ENCODE measurements around the gene SRRM4.

Gene SRRM4

DNA sequence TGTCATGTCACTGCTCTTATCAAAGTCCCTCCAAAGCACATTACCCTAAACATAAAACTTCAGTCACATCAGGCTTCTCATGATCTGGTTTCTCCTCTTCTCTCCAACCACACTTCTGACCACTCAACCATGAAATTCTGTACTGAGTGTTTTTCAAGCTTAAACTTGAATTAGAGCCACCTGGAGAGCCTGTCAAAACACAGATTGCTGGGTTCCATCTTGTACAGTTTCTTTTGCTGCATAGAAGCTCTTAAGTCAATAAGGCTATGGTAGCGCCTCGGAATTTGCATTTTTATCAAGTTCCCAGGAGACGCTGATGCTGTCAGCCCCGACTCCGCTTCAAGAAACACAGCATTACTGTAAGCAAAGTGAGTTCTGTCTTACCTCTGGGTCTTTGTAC is 16.4 kb upstream of the SRRM4 start:
- DNase-seq (ENCODE audit: low read depth in 1 of 2, low spot score in 1 of 2): no peak
- no peak for TF ChIP-seq POLR2AphosphoS5 (IDR thresholded peaks at IDR 0.05; ENCODE audit: low read depth)
- no peak for TF ChIP-seq GABPA (IDR thresholded peaks at IDR 0.05; ENCODE audit: low read depth)
- TF ChIP-seq SPI1 (IDR thresholded peaks at IDR 0.05; ENCODE audit: borderline replicate concordance, low read depth): no peak
- TF ChIP-seq, protein P1, sequence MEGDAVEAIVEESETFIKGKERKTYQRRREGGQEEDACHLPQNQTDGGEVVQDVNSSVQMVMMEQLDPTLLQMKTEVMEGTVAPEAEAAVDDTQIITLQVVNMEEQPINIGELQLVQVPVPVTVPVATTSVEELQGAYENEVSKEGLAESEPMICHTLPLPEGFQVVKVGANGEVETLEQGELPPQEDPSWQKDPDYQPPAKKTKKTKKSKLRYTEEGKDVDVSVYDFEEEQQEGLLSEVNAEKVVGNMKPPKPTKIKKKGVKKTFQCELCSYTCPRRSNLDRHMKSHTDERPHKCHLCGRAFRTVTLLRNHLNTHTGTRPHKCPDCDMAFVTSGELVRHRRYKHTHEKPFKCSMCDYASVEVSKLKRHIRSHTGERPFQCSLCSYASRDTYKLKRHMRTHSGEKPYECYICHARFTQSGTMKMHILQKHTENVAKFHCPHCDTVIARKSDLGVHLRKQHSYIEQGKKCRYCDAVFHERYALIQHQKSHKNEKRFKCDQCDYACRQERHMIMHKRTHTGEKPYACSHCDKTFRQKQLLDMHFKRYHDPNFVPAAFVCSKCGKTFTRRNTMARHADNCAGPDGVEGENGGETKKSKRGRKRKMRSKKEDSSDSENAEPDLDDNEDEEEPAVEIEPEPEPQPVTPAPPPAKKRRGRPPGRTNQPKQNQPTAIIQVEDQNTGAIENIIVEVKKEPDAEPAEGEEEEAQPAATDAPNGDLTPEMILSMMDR (IDR thresholded peaks at IDR 0.05; ENCODE audit: insufficient read depth, low read length): no peak
- TF ChIP-seq, protein P2, sequence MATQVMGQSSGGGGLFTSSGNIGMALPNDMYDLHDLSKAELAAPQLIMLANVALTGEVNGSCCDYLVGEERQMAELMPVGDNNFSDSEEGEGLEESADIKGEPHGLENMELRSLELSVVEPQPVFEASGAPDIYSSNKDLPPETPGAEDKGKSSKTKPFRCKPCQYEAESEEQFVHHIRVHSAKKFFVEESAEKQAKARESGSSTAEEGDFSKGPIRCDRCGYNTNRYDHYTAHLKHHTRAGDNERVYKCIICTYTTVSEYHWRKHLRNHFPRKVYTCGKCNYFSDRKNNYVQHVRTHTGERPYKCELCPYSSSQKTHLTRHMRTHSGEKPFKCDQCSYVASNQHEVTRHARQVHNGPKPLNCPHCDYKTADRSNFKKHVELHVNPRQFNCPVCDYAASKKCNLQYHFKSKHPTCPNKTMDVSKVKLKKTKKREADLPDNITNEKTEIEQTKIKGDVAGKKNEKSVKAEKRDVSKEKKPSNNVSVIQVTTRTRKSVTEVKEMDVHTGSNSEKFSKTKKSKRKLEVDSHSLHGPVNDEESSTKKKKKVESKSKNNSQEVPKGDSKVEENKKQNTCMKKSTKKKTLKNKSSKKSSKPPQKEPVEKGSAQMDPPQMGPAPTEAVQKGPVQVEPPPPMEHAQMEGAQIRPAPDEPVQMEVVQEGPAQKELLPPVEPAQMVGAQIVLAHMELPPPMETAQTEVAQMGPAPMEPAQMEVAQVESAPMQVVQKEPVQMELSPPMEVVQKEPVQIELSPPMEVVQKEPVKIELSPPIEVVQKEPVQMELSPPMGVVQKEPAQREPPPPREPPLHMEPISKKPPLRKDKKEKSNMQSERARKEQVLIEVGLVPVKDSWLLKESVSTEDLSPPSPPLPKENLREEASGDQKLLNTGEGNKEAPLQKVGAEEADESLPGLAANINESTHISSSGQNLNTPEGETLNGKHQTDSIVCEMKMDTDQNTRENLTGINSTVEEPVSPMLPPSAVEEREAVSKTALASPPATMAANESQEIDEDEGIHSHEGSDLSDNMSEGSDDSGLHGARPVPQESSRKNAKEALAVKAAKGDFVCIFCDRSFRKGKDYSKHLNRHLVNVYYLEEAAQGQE (IDR thresholded peaks at IDR 0.05; ENCODE audit: insufficient replicate concordance, low read depth): no peak
- no peak overlapping the region for H3K27ac ChIP-seq (replicated peaks)

DNA sequence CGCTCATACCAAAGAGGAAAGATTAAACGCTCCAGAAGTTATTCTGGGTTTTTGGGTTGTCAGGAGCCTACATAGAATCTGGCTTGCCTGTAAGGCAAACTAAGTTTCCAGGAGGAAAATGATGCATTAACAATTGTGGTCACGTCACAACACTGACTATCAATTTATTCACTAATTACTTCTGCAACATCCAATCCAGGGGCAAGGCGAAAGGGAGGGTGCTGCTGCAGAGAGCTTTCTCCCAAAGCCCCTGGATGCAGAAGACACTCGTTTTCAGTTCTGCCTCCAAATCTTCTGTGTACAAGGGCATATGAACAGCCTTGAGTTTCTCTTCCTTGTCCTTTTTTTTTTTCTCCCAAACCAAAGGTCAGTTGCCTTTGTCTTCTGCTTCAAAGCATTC is 10.5 kb upstream of the SRRM4 start:
- H3K27me3 ChIP-seq (ENCODE audit: insufficient read depth, poor library complexity, severe bottlenecking): no peaks in the 10 kb centered on the region
- TF ChIP-seq POLR2AphosphoS5 (IDR thresholded peaks at IDR 0.05; ENCODE audit: low read depth) (no peak), GABPA (IDR thresholded peaks at IDR 0.05; ENCODE audit: low read depth) (no peak), SPI1 (IDR thresholded peaks at IDR 0.05; ENCODE audit: borderline replicate concordance, low read depth) (no peak)
- TF ChIP-seq, protein P1 (IDR thresholded peaks at IDR 0.05; ENCODE audit: insufficient read depth, low read length): no peak
- TF ChIP-seq, protein P2 (IDR thresholded peaks at IDR 0.05; ENCODE audit: insufficient replicate concordance, low read depth): no peak
- DNase-seq (ENCODE audit: low read depth in 1 of 2, low spot score in 1 of 2): no peak
- H3K4me3 ChIP-seq (replicated peaks; ENCODE audit: insufficient read depth, low read length): no peak overlapping the region
- H3K27ac ChIP-seq (replicated peaks): no peak overlapping the region

More for the DNA sequence above, 16.4 kb upstream of the SRRM4 start:
- no peaks in the 10 kb centered on the region for H3K27me3 ChIP-seq (ENCODE audit: insufficient read depth, poor library complexity, severe bottlenecking)
- H3K4me3 ChIP-seq (replicated peaks; ENCODE audit: insufficient read depth, low read length): no peak overlapping the region

DNA sequence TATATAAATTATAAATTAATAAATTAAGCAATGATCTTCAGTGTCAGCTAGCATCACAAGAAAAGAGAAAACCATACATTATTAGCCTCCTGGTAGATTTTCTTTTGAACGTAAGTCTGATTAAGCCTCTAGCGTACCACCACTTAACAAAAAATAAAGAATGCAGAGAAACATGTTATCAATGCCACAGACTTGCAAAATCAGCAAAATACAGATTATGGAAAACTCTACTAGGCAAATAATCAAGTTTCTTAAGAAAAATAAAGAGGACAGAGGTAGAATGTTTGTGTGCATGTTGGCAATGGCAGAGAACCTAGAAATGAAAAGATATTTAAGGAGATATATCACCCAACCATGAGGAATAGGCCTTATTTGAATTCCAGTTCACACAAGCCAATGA is 8.4 kb upstream of the SRRM4 start:
- H3K27me3 ChIP-seq (ENCODE audit: insufficient read depth, poor library complexity, severe bottlenecking): no peaks in the 10 kb centered on the region
- H3K4me3 ChIP-seq (replicated peaks; ENCODE audit: insufficient read depth, low read length): no peak overlapping the region
- H3K27ac ChIP-seq (replicated peaks): no peak overlapping the region
- no peak for DNase-seq (ENCODE audit: low read depth in 1 of 2, low spot score in 1 of 2)
- TF ChIP-seq, protein P2 (IDR thresholded peaks at IDR 0.05; ENCODE audit: insufficient replicate concordance, low read depth): no peak
- TF ChIP-seq POLR2AphosphoS5 (IDR thresholded peaks at IDR 0.05; ENCODE audit: low read depth) (no peak), SPI1 (IDR thresholded peaks at IDR 0.05; ENCODE audit: borderline replicate concordance, low read depth) (no peak), GABPA (IDR thresholded peaks at IDR 0.05; ENCODE audit: low read depth) (no peak)
- TF ChIP-seq, protein P1 (IDR thresholded peaks at IDR 0.05; ENCODE audit: insufficient read depth, low read length): no peak

Data from HL-60 (cell line).